Heart right ventricle (tissue), 16 donors: ENCODE data around the gene SUFU. TPM values are rescaled to one million over a fixed set of nuclear protein-coding genes. Genes with fewer than 3 reads are reported as not detected.

Experiments
- ATAC-seq, 8 donors: fragments of 200-7000 bp; cut with Tn5 transposase; one replicate each; pipeline ENCODE4 v1.9.1; 2020; ENCODE audit warnings: mild to moderate bottlenecking in 8 of 8, moderate library complexity in 8 of 8, moderate number of reproducible peaks in 1 of 8
- DNase-seq, 2 donors: peaks; one replicate each; pipeline ENCODE4 v3.0.0-alpha.2; 2020
- H3K27ac ChIP-seq, 10 donors: fragments of 200-600 bp; sonication (generic) in 2 of 10; one replicate each; pipeline versions ENCODE4 v1.5.0 to v1.8.0; 2020 to 2022; ENCODE audit warnings: mild to moderate bottlenecking in 3 of 10
- H3K27me3 ChIP-seq, 7 donors: fragments of 200-600 bp; one replicate each; pipeline ENCODE4 v1.8.0; 2021 to 2022; ENCODE audit warnings: mild to moderate bottlenecking in 2 of 7
- H3K36me3 ChIP-seq, 9 donors: fragments of 200-600 bp; sonication (generic) in 1 of 9; one replicate each; pipeline versions ENCODE4 v1.5.0 to v1.8.0; 2020 to 2022; ENCODE audit warnings: mild to moderate bottlenecking in 2 of 9
- H3K4me1 ChIP-seq, 9 donors: fragments of 200-600 bp; sonication (generic) in 1 of 9; one replicate each; pipeline versions ENCODE4 v1.5.0 to v1.8.0; 2020 to 2022; ENCODE audit warnings: mild to moderate bottlenecking in 4 of 9
- H3K4me3 ChIP-seq, 10 donors: fragments of 200-600 bp; sonication (generic) in 2 of 10; one replicate each; pipeline versions ENCODE4 v1.5.0 to v1.8.0; 2020 to 2022; ENCODE audit warnings: mild to moderate bottlenecking in 7 of 10, moderate library complexity in 2 of 10
- H3K9me3 ChIP-seq, 11 donors: fragments of 200-600 bp in 10 of 11; sonication (generic) in 2 of 11; one replicate each; pipeline versions ENCODE4 v1.5.0 to v1.8.0; 2013 to 2022; ENCODE audit warnings: mild to moderate bottlenecking in 2 of 11, control low read depth in 1 of 11, moderate library complexity in 1 of 11
- WGBS, 2 donors: extraction: QIAGEN DNeasy Blood & Tissue Kit; methylation state at CpG; one replicate each; pipeline ENCODE4 v1.1.7; 2013; ENCODE audit warnings: inconsistent platforms in 1 of 2; 5-methylcytosine and 5-hydroxymethylcytosine counted together
- intact Hi-C, 10 donors: fragments of 100-400 bp; cut with DNase I; formaldehyde crosslinking; loops; one replicate each; pipeline versions ENCODE4 v1.11.1 to v1.14.2; 2022
- polyA plus RNA-seq, 2 donors: library from polyadenylated mRNA; stranded (reverse); fragments of 200-250 nt; gene quantifications; one replicate each; pipeline ENCODE4 v1.2.3, GENCODE V29; 2013
- total RNA-seq, 10 donors: library from RNA; stranded (reverse); fragmentation: NEBNext Ultra II Directional in 3 of 10; extraction: Animal tissue kit (Norgen Biotek cat#: 25700) in 3 of 10; gene quantifications; one replicate each; pipeline versions ENCODE4 v1.2.1 to v1.2.4, GENCODE V29; 2021 to 2023
- TF ChIP-seq, protein P1 (sequence below), 9 donors: fragments of 200-600 bp; sonication (generic) in 2 of 9; IDR thresholded peaks; one replicate each; pipeline versions ENCODE4 v1.5.0 to v1.8.0; 2021 to 2022; ENCODE audit warnings: antibody characterized with exemption in 9 of 9, mild to moderate bottlenecking in 5 of 9, moderate library complexity in 1 of 9
- donor health status: Arrhythmogenic right ventricular cardiomyopathy.
- donor health status: ischemic (EF 13 %, LVEDD 7.1; RV severe dilation, severe dysfunction).
- donor health status: healthy with polysubstance abuse.
- donor health status: DM: no; HTN: yes; CAD: no.
- donor health status: DM: no; HTN: no; CAD: no.
- donor health status: ischemic (EF 25% LVEDD 6.9; RV normal size, moderate dysfunction).
- donor health status: ischemic (EF 25% LVEDD 5.7; RV mildly dilated, moderate dysfunction).
- donor health status: healthy.
- donor health status: DM: yes; HTN: yes; CAD: no.
- donor health status: Ischemic cardiomyopathy.
- donor health status: ischemic (EF 35%, LVEDD 5.7; RV mildly dilated, moderate dysfunction).
- donor health status: nonischemic (EF 11% LVEDD 7.7; RV severe dilation, severe dysfunction).
- donor health status: DM: yes; HTN: yes; CAD: no.
- donor health status: PGD.
- donor health status: ischemic (EF 29% LVEDD 5.4; RV normal size, mild dysfunction).
- donor health status: nonischemic (EF 23%, LVEDD 6.1; RV moderate dilation, normal function).

The SUFU gene
- total and polyA plus RNA-seq, 12 donors, result 3.3 to 10.1 (median 7.2) TPM

DNA sequence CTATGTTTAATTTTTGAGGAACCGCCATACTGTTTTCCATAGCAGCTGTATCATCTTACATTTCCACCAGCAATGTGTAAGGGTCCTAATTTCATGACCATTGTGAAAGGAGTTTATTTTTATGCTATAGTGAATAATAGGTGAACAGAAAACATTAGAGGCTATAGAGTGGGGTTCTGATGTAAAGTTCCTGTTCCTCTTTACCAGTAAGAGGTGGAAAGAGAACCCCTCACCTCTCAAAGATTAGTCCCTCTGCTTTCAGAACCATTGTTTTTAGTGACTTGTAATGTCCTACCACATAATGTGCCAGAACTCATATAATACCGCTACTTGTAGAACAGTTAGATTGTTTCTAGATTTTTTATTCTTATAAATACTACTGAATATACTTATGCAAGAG, 34.2 kb downstream of the SUFU start:
- H3K27ac ChIP-seq, result no peak overlapping the region
- no peaks in the 10 kb centered on the region for H3K36me3 ChIP-seq
- TF ChIP-seq, protein P1, sequence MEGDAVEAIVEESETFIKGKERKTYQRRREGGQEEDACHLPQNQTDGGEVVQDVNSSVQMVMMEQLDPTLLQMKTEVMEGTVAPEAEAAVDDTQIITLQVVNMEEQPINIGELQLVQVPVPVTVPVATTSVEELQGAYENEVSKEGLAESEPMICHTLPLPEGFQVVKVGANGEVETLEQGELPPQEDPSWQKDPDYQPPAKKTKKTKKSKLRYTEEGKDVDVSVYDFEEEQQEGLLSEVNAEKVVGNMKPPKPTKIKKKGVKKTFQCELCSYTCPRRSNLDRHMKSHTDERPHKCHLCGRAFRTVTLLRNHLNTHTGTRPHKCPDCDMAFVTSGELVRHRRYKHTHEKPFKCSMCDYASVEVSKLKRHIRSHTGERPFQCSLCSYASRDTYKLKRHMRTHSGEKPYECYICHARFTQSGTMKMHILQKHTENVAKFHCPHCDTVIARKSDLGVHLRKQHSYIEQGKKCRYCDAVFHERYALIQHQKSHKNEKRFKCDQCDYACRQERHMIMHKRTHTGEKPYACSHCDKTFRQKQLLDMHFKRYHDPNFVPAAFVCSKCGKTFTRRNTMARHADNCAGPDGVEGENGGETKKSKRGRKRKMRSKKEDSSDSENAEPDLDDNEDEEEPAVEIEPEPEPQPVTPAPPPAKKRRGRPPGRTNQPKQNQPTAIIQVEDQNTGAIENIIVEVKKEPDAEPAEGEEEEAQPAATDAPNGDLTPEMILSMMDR (IDR thresholded peaks at IDR 0.05), result no peak
- intact Hi-C loops, result no loop called here
- H3K4me1 ChIP-seq, result peaks cover 0 to 7% (median 0%) of the 10 kb centered on the region in 9 donors
- 96 to 98% methylated on average over 2 of the region's 2 CpGs for WGBS, 2 donors
- ATAC-seq, result no peak
- H3K4me3 ChIP-seq, result no peak overlapping the region
- DNase-seq, result no peak
- no peaks in the 10 kb centered on the region for H3K9me3 ChIP-seq
- H3K27me3 ChIP-seq, result no peaks in the 10 kb centered on the region

DNA sequence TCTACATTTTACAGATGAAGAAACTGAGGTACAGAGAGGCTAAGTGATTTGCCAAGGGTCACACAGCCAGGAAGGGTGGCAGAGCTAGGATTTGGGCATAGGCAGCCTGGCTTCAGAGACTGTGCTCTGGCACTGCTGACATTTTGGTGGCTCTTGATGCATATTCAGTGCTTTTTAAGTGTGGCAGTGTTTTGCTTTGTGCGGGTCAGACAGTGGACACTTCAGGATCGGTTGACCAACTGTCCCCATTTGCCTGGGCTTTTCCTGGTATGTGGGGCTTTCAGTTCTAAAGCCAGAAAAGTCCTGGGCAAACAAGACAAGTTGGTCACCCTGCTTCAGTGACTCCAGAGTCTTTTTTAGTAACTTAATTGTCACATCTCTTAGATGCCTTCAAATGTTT, 35.0 kb downstream of the SUFU start:
- H3K4me1 ChIP-seq, result peaks cover 0 to 7% (median 0%) of the 10 kb centered on the region in 9 donors
- no peaks in the 10 kb centered on the region for H3K9me3 ChIP-seq
- no peak overlapping the region for H3K27ac ChIP-seq
- no peaks in the 10 kb centered on the region for H3K27me3 ChIP-seq
- ATAC-seq (no peak), DNase-seq (no peak)
- H3K36me3 ChIP-seq, result no peaks in the 10 kb centered on the region
- intact Hi-C loops, result no loop called here
- 84 to 94% methylated on average over 2 of the region's 2 CpGs for WGBS, 2 donors
- H3K4me3 ChIP-seq, result no peak overlapping the region
- TF ChIP-seq, protein P1 (IDR thresholded peaks at IDR 0.05), result no peak

DNA sequence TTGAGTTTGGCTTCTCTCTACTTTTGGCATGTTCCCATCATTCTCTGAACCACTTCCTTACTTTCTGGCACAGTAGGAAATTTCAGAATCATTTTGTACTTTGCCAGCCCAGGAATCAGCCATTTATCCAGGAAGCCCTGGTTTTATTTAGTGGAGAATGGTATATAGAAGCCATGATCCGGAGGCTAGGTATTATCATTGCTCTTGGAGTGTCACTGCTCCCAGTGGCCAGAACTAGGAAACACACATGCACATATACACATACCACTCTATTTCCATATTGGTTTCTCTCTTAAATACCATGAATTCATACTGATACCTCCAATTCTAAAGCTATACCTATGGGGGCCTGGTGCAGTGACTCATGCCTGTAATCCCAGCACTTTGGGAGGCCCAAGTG, 36.3 kb downstream of the SUFU start:
- DNase-seq (no peak), ATAC-seq (no peak)
- intact Hi-C loops, result no loop called here
- WGBS, 2 donors, result 70 to 83% methylated on average over 1 of the region's 1 CpG
- no peaks in the 10 kb centered on the region for H3K36me3 ChIP-seq
- H3K4me3 ChIP-seq, result no peak overlapping the region
- peaks cover 0 to 7% (median 0%) of the 10 kb centered on the region in 9 donors for H3K4me1 ChIP-seq
- no peaks in the 10 kb centered on the region for H3K9me3 ChIP-seq
- no peaks in the 10 kb centered on the region for H3K27me3 ChIP-seq
- no peak overlapping the region for H3K27ac ChIP-seq
- TF ChIP-seq, protein P1 (IDR thresholded peaks at IDR 0.05), result peak in 5 of 9 donors; percentile 7 to 35 (median 26)

DNA sequence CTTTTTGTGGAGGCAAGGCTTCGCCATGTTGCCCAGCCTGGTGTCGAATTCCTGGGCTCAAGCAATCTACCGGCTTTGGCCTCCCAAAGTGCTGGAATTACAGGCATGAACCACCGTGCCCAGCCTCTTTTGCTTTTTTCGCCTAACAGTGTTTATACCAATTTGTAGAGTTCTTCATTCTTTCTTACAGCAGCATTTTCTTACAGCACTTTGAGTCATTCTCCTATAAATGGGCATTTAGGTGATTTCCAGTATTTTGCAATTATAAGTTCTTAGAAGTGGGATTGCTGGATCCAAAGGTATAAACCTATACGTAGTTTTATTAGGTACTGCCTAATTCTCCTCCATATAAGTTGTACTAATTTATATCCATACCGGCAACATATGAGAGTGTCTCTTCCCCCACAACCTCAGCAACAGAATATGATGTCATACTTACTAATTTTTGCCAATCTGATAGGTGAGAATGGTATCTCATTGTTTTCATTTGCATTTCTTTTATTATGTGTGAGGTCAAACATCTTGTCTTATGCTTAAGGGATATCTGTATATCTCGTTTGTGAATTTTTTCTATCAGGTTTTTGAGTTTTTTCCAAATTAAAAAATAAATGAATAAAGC, 39.1 kb downstream of the SUFU start:
- DNase-seq, result no peak
- Histone ChIP-seq H3K36me3 (no peaks in the 10 kb centered on the region), H3K9me3 (no peaks in the 10 kb centered on the region), H3K4me3 (no peak overlapping the region), H3K27me3 (no peaks in the 10 kb centered on the region), H3K4me1 (peaks cover 0 to 21% (median 7%) of the 10 kb centered on the region in 9 donors), H3K27ac (no peak overlapping the region)
- TF ChIP-seq, protein P1 (IDR thresholded peaks at IDR 0.05), result no peak
- ATAC-seq, result no peak
- 81 to 87% methylated on average over 8 of the region's 8 CpGs for WGBS, 2 donors
- intact Hi-C loops, result no loop called here
